Lower lobe of right lung (tissue), 2 donors: ENCODE data around the gene DLGAP1. TPM values are rescaled to one million over a fixed set of nuclear protein-coding genes. Genes with fewer than 3 reads are reported as not detected.

Source experiments
- ATAC-seq, 2 donors: fragments of 200-7000 bp; cut with Tn5 transposase; one replicate each; pipeline ENCODE4 v1.9.1; 2020 to 2022; ENCODE audit warnings: mild to moderate bottlenecking in 2 of 2, moderate library complexity in 2 of 2
- DNase-seq: peaks from one replicate; pipeline ENCODE4 v3.0.0-alpha.2; 2020
- H3K27ac ChIP-seq: fragments of 200-600 bp; one replicate; pipeline ENCODE4 v1.8.0; 2022
- H3K27me3 ChIP-seq: fragments of 200-600 bp; one replicate; pipeline ENCODE4 v1.8.0; 2022; ENCODE audit warnings: low read depth
- H3K36me3 ChIP-seq: fragments of 200-600 bp; one replicate; pipeline ENCODE4 v1.8.0; 2022; ENCODE audit warnings: mild to moderate bottlenecking
- H3K4me1 ChIP-seq: fragments of 200-600 bp; one replicate; pipeline ENCODE4 v1.8.0; 2022
- H3K4me3 ChIP-seq: fragments of 200-600 bp; one replicate; pipeline ENCODE4 v1.8.0; 2022; ENCODE audit warnings: mild to moderate bottlenecking
- H3K9me3 ChIP-seq: fragments of 200-600 bp; one replicate; pipeline ENCODE4 v1.8.0; 2022
- CTCF ChIP-seq: fragments of 200-600 bp; IDR thresholded peaks from one replicate; pipeline ENCODE4 v1.8.0; 2022; ENCODE audit warnings: antibody characterized with exemption, mild to moderate bottlenecking
- intact Hi-C: fragments of 100-400 bp; cut with DNase I; formaldehyde crosslinking; loops from one replicate; pipeline ENCODE4 v1.11.0; 2022
- total RNA-seq: library from RNA; stranded (reverse); fragmentation: NEBNext Ultra II Directional; extraction: Animal tissue kit (Norgen Biotek cat#: 25700); gene quantifications from one replicate; pipeline ENCODE4 v1.2.1, GENCODE V29; 2021
- donor health status: DM: no; HTN: yes; CAD: no; lungs with severe emphysema.

The DLGAP1 gene
- total RNA-seq, 1 donor from 2014 or later = 3.8 TPM

- intact Hi-C loops = no loop called here
- H3K4me3 ChIP-seq = no peak overlapping the region
- TF ChIP-seq CTCF = no peak
These were observed 640.3 kb downstream of the DLGAP1 start for GRCh38 chr18:3814816-3815215.

DNA sequence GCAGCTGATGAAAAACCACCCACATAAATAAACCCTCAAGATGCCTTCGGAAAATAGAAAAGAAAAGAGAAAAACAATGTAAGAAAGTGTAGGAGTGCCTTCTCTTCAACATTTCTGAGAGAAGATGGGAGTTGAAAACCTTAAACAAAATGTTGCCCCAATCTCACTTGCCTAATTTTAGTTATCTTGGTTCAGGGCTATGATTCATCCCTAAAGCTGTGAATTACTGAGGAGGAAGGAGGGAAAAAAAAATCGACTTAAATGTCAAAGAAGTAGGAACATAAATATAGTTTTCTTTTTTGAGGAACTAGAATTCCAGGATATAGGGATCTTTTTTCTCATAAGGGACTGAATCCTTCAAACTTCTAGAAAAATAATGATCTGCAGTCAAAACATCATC is 644.8 kb downstream of the DLGAP1 start:
- intact Hi-C loops = no loop called here
- Histone ChIP-seq H3K4me1 (no peaks in the 10 kb centered on the region), H3K27me3 (no peaks in the 10 kb centered on the region), H3K36me3 (no peaks in the 10 kb centered on the region), H3K4me3 (no peak overlapping the region), H3K9me3 (no peaks in the 10 kb centered on the region), H3K27ac (no peak overlapping the region)
- no peak for DNase-seq
- no peak for TF ChIP-seq CTCF
- ATAC-seq = no peak

More at GRCh38 chr18:3814816-3815215, 640.3 kb downstream of the DLGAP1 start:
- Histone ChIP-seq H3K27me3 (no peaks in the 10 kb centered on the region), H3K9me3 (no peaks in the 10 kb centered on the region), H3K27ac (no peak overlapping the region), H3K36me3 (no peaks in the 10 kb centered on the region), H3K4me1 (no peaks in the 10 kb centered on the region)
- DNase-seq (no peak), ATAC-seq (no peak)

- no peaks in the 10 kb centered on the region for H3K36me3 ChIP-seq
- no peak for ATAC-seq
- H3K4me3 ChIP-seq = no peak overlapping the region
- DNase-seq = no peak
- H3K27ac ChIP-seq = no peak overlapping the region
- intact Hi-C loops = no loop called here
- H3K9me3 ChIP-seq = no peaks in the 10 kb centered on the region
- no peak for TF ChIP-seq CTCF
- H3K4me1 ChIP-seq = no peaks in the 10 kb centered on the region
- no peaks in the 10 kb centered on the region for H3K27me3 ChIP-seq
These were observed 645.9 kb downstream of the DLGAP1 start for GRCh38 chr18:3808985-3809780.

GRCh38 chr18:3806656-3807055 is 648.5 kb downstream of the DLGAP1 start:
- H3K4me3 ChIP-seq = no peak overlapping the region
- no peaks in the 10 kb centered on the region for H3K9me3 ChIP-seq
- DNase-seq (no peak), ATAC-seq (no peak)
- H3K4me1 ChIP-seq = no peaks in the 10 kb centered on the region
- H3K36me3 ChIP-seq = no peaks in the 10 kb centered on the region
- no peak overlapping the region for H3K27ac ChIP-seq
- TF ChIP-seq CTCF = no peak
- intact Hi-C loops = no loop called here
- no peaks in the 10 kb centered on the region for H3K27me3 ChIP-seq

DNA sequence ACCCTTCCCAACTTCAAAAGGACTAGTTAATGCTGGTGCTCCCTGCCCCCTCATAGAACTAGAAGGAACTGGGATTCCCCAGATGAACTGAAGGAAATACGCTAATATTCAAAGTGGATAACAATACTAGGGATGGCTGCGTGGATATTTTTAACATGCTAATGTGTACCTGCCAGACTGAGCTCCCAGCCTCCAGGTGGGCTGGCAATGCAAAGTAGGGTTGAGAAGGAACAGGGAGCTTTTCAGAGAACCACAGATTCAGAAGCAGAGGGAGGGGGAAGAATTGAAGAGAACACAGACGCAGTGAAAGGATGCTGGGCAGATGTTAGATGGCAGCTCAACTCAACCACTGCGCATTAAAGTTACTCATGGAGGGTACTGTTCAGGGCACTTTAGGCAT is 650.8 kb downstream of the DLGAP1 start:
- no peak overlapping the region for H3K27ac ChIP-seq
- H3K4me1 ChIP-seq = no peaks in the 10 kb centered on the region
- H3K9me3 ChIP-seq = no peaks in the 10 kb centered on the region
- no peak overlapping the region for H3K4me3 ChIP-seq
- intact Hi-C loops = no loop called here
- TF ChIP-seq CTCF = no peak
- DNase-seq = no peak
- H3K27me3 ChIP-seq = no peaks in the 10 kb centered on the region
- ATAC-seq = no peak
- H3K36me3 ChIP-seq = no peaks in the 10 kb centered on the region
